ENCODE results near the gene ERC2. TPM values are rescaled to one million over a fixed set of nuclear protein-coding genes. Genes with fewer than 3 reads are reported as not detected.

Gene ERC2
- polyA plus RNA-seq, 1 experiment = 0.07 TPM

GRCh38 chr3:55488398-55489055, 979.7 kb downstream of the ERC2 start:
- no peak for TF ChIP-seq CTCF (IDR thresholded peaks at IDR 0.05; ENCODE audit: low read depth, low read length)
- POLR2A ChIA-PET = interaction anchor here (0.5 to 0.7 kb wide), 4 partner anchors 73 to 1528 kb away, joined by 3 to 10 read pairs (median 4); no protein-coding TSS in a partner anchor
- H3K27ac ChIP-seq (ENCODE audit: low read depth, low read length) = peak overlapping the region; percentile 97
- CTCF ChIA-PET = interaction anchor here (3.1 kb wide), 1 partner anchor 234 kb away, joined by 31 read pairs; no protein-coding TSS in a partner anchor
- H3K27me3 ChIP-seq (ENCODE audit: control insufficient read depth, insufficient read depth, low read length) = no peaks in the 10 kb centered on the region
- no peaks in the 10 kb centered on the region; the same call in 1 of the 2 replicates for H3K9me3 ChIP-seq (ENCODE audit: control insufficient read depth, insufficient read depth, low read length)
- DNase-seq (ENCODE audit: low read depth, low spot score) = peak; percentile 81
- peak overlapping the region; percentile 98 for H3K4me3 ChIP-seq (ENCODE audit: low read depth, low read length)

GRCh38 chr3:55487381-55488241, 980.7 kb downstream of the ERC2 start:
- Histone ChIP-seq H3K27ac (ENCODE audit: low read depth, low read length) (peak overlapping the region; percentile 97), H3K27me3 (ENCODE audit: control insufficient read depth, insufficient read depth, low read length) (no peaks in the 10 kb centered on the region), H3K9me3 (ENCODE audit: control insufficient read depth, insufficient read depth, low read length) (no peaks in the 10 kb centered on the region; the same call in 1 of the 2 replicates), H3K4me3 (ENCODE audit: low read depth, low read length) (peak overlapping the region; percentile 98)
- no peak for TF ChIP-seq CTCF (IDR thresholded peaks at IDR 0.05; ENCODE audit: low read depth, low read length)
- CTCF ChIA-PET = interaction anchor here (0.6 to 3.1 kb wide), 3 partner anchors 226 to 615 kb away, joined by 3 to 31 read pairs (median 3); no protein-coding TSS in a partner anchor
- DNase-seq (ENCODE audit: low read depth, low spot score) = no peak
- POLR2A ChIA-PET = interaction anchor here (0.5 to 1.2 kb wide), 7 partner anchors 62 to 1529 kb away, joined by 3 to 10 read pairs (median 5); no protein-coding TSS in a partner anchor

- Histone ChIP-seq H3K27me3 (ENCODE audit: control insufficient read depth, insufficient read depth, low read length) (no peaks in the 10 kb centered on the region), H3K27ac (ENCODE audit: low read depth, low read length) (peak within 1 kb of the TSS; percentile 97), H3K4me3 (ENCODE audit: low read depth, low read length) (peak within 1 kb of the TSS; percentile 98), H3K9me3 (ENCODE audit: control insufficient read depth, insufficient read depth, low read length) (no peaks in the 10 kb centered on the region; the same call in 1 of the 2 replicates)
- CTCF ChIA-PET = interaction anchor here (0.6 to 3.1 kb wide), 4 partner anchors 175 to 614 kb away, joined by 3 to 31 read pairs (median 4); no protein-coding TSS in a partner anchor
- DNase-seq (ENCODE audit: low read depth, low spot score) = no peak
- TF ChIP-seq CTCF (IDR thresholded peaks at IDR 0.05; ENCODE audit: low read depth, low read length) = no peak
- POLR2A ChIA-PET = interaction anchor here (0.6 to 1.2 kb wide), 5 partner anchors 19 to 595 kb away, joined by 3 to 5 read pairs (median 3); no protein-coding TSS in a partner anchor
These were observed 981.3 kb downstream of the ERC2 start, which contains the start of gene WNT5A for GRCh38 chr3:55486857-55487380. TSS of gene WNT5A (minus strand) at chr3:55487306. CDS start at chr3:55486985, 321 bp downstream.

- ChIA-PET POLR2A (interaction anchor here (0.6 to 0.8 kb wide), 2 partner anchors 18 to 320 kb away, joined by 3 read pairs; no protein-coding TSS in a partner anchor), CTCF (interaction anchor here (0.6 to 3.1 kb wide), 4 partner anchors 175 to 299 kb away, joined by 3 to 31 read pairs (median 4); no protein-coding TSS in a partner anchor)
- no peaks in the 10 kb centered on the region; the same call in 1 of the 2 replicates for H3K9me3 ChIP-seq (ENCODE audit: control insufficient read depth, insufficient read depth, low read length)
- H3K27ac ChIP-seq (ENCODE audit: low read depth, low read length) = peak overlapping the region; percentile 97
- no peak for TF ChIP-seq CTCF (IDR thresholded peaks at IDR 0.05; ENCODE audit: low read depth, low read length)
- no peaks in the 10 kb centered on the region for H3K27me3 ChIP-seq (ENCODE audit: control insufficient read depth, insufficient read depth, low read length)
- H3K4me3 ChIP-seq (ENCODE audit: low read depth, low read length) = peak overlapping the region; percentile 98
- DNase-seq (ENCODE audit: low read depth, low spot score) = no peak
These were observed 982.0 kb downstream of the ERC2 start for GRCh38 chr3:55486101-55486856.
